HFFc6 (cell line): ENCODE measurements around the gene ICE1. TPM values are rescaled to one million over a fixed set of nuclear protein-coding genes. Genes with fewer than 3 reads are reported as not detected.
"Not testable (repeated sequence)": the region's sequence is repeated elsewhere in the genome, so short reads cannot be mapped to it uniquely, and the experiment has no call there.

Experiments
- DNase-seq: peaks from one replicate; pipeline ENCODE4 v3.0.0-alpha.2; 2018
- H3K27ac Mint-ChIP-seq: 2 replicates; pipeline ENCODE4 v1.8.0; 2020; ENCODE audit warnings: mild to moderate bottlenecking, mixed read lengths
- H3K27me3 Mint-ChIP-seq: 2 replicates; pipeline ENCODE4 v1.8.0; 2021; ENCODE audit warnings: mild to moderate bottlenecking, moderate library complexity, mixed read lengths; ENCODE audit not compliant: insufficient read depth
- H3K36me3 Mint-ChIP-seq: 2 replicates; pipeline ENCODE4 v1.8.0; 2021; ENCODE audit warnings: low read depth, mixed read lengths
- H3K4me1 Mint-ChIP-seq: 2 replicates; pipeline ENCODE4 v1.8.0; 2020; ENCODE audit warnings: low read depth, mixed read lengths
- H3K4me3 Mint-ChIP-seq: 2 replicates; pipeline ENCODE4 v1.8.0; 2020; ENCODE audit warnings: mild to moderate bottlenecking, moderate library complexity, mixed read lengths
- H3K9me3 Mint-ChIP-seq: 2 replicates; pipeline ENCODE4 v1.8.0; 2020; ENCODE audit warnings: mild to moderate bottlenecking, mixed read lengths
- total RNA-seq, 6 experiments: library from RNA; stranded (reverse); fragmentation: NEBNext Ultra II Directional; extraction: Animal tissue kit (Norgen Biotek cat#: 25700); gene quantifications; 2 replicates in 1 of 6; 3 replicates in 5 of 6; pipeline ENCODE4 v1.2.3, GENCODE V29; 2021
- TF ChIP-seq, protein P1 (sequence below): fragments of 200-600 bp; sonication (generic); IDR thresholded peaks from 2 replicates; pipeline ENCODE4 v1.5.0; 2021; ENCODE audit warnings: antibody characterized with exemption, mild to moderate bottlenecking

Gene ICE1
- total RNA-seq, 6 experiments from 2014 or later, result 19.7 to 23.8 (median 22.2) TPM

DNA sequence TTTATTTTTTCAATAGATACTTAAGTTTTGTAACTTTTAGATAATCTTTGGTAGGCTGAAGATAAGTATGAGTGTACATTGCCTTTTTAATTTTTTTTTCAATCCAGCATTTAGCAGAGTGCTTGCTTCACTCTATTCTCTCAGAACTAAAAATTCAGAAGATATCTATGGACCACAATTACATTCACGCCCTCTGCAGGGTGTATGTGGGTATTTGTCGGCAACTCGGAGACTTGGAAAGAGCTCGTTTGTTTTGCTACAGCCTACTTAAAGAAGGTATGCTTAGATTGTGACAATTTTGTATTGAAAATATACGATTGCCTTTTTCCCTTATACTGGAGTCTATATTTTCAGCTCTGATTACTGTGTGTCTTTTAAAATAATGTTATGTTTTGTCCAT, 43.8 kb downstream of the ICE1 start:
- no peaks in the 10 kb centered on the region for H3K27me3 Mint-ChIP-seq
- no peak overlapping the region for H3K4me3 Mint-ChIP-seq
- no peaks in the 10 kb centered on the region for H3K4me1 Mint-ChIP-seq
- DNase-seq, result no peak
- H3K36me3 Mint-ChIP-seq, result peaks cover 37% of the 10 kb centered on the region
- H3K9me3 Mint-ChIP-seq, result no peaks in the 10 kb centered on the region
- no peak overlapping the region for H3K27ac Mint-ChIP-seq
- TF ChIP-seq, protein P1, sequence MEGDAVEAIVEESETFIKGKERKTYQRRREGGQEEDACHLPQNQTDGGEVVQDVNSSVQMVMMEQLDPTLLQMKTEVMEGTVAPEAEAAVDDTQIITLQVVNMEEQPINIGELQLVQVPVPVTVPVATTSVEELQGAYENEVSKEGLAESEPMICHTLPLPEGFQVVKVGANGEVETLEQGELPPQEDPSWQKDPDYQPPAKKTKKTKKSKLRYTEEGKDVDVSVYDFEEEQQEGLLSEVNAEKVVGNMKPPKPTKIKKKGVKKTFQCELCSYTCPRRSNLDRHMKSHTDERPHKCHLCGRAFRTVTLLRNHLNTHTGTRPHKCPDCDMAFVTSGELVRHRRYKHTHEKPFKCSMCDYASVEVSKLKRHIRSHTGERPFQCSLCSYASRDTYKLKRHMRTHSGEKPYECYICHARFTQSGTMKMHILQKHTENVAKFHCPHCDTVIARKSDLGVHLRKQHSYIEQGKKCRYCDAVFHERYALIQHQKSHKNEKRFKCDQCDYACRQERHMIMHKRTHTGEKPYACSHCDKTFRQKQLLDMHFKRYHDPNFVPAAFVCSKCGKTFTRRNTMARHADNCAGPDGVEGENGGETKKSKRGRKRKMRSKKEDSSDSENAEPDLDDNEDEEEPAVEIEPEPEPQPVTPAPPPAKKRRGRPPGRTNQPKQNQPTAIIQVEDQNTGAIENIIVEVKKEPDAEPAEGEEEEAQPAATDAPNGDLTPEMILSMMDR, result no peak

DNA sequence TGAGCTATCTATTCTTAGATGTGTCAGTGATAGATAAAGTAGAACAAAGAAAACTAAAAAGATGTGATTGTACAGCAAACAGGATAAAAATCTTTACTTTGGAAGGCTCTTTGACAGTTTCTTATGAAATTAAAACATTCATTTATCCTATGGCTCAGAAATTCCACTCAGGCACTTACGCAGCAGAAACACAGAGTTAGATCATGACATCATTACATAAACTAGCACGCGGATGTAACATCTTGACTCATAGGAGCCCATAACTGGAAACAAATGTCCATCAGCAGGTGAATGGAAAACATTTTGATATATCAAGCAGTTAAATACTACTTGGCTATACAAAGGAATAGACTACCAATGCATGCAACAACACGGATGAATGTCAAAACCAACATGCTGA, 45.3 kb downstream of the ICE1 start:
- Mint-ChIP-seq H3K4me3 (no peak overlapping the region), H3K4me1 (no peaks in the 10 kb centered on the region; the same call in 1 of the 2 replicates), H3K9me3 (no peaks in the 10 kb centered on the region), H3K27ac (no peak overlapping the region), H3K36me3 (peaks cover 26% of the 10 kb centered on the region), H3K27me3 (no peaks in the 10 kb centered on the region)
- TF ChIP-seq, protein P1, result no peak
- DNase-seq, result no peak

DNA sequence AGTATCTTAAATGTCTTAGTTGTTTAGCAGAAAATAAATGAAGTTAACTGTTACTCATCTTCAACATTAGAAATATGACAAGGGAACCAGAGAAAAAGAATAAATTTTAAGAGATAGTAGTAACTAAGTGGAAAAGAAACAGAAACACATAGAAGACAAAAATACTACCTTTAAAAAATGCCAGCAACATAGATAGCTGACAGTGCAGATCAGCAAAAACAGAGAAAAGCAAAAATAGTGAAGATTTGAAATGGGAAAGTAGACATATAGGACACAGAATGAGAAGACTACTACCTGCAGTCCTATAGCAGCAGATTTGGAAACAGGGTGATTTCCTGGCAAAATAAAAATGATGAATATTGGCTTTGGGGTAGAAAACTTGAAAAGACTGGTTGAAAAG, 48.5 kb downstream of the ICE1 start:
- TF ChIP-seq, protein P1, result no peak
- Mint-ChIP-seq H3K27me3 (no peaks in the 10 kb centered on the region; the same call in 1 of the 2 replicates), H3K36me3 (peaks cover 21% of the 10 kb centered on the region; the same call in 1 of the 2 replicates), H3K4me3 (no peak overlapping the region), H3K27ac (peak overlapping the region; percentile 20; the same call in 1 of the 2 replicates), H3K4me1 (peaks cover 8% of the 10 kb centered on the region), H3K9me3 (no peaks in the 10 kb centered on the region)
- DNase-seq, result no peak

DNA sequence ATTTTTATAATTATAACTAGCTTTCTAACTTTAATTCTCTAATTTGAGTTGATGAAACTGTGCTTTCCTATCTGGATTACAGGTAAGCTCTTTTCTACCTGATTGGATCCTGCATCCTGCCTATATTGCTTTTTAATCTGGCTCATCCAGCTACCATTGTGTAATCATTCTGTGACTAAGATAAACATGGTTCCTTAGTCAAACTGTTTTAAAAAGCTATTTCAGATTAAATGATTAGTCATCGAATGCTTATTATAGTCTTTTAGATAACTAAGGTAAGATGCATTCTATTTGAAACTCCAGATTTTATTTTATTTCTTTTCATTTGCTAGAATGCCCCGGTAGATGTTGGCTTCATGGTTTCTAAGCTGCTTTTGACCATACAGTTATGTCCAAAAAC, 50.7 kb downstream of the ICE1 start:
- Mint-ChIP-seq H3K36me3 (peaks cover 33% of the 10 kb centered on the region), H3K9me3 (no peaks in the 10 kb centered on the region), H3K4me3 (no peak overlapping the region), H3K27me3 (peaks cover 2% of the 10 kb centered on the region; the same call in 1 of the 2 replicates), H3K27ac (no peak overlapping the region), H3K4me1 (peaks cover 8% of the 10 kb centered on the region)
- TF ChIP-seq, protein P1, result no peak
- peak; percentile 8 for DNase-seq

DNA sequence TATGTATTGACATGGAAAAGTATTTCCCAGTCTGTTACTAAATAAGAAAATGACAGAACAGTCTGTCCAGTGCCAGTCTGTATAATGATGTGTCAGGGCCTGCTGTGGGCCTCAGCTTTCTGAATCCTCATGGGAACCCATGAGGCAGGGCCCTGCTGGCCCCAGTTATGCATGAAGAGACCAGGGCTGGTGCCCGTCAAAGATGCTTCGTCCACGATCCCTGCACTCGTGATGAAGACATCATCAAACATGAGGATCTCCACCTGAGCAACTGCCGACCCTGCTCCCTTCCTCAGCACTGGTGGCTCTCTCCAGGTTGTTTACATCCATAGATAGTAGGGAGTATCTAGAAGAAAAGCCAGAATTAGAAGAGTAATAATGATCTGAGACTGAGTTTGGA, 52.5 kb downstream of the ICE1 start:
- TF ChIP-seq, protein P1, result no peak
- Mint-ChIP-seq H3K27ac (no peak overlapping the region), H3K27me3 (peaks cover 2% of the 10 kb centered on the region; the same call in 1 of the 2 replicates), H3K4me3 (no peak overlapping the region), H3K4me1 (peaks cover 8% of the 10 kb centered on the region), H3K36me3 (peaks cover 45% of the 10 kb centered on the region), H3K9me3 (no peaks in the 10 kb centered on the region)
- no peak for DNase-seq

DNA sequence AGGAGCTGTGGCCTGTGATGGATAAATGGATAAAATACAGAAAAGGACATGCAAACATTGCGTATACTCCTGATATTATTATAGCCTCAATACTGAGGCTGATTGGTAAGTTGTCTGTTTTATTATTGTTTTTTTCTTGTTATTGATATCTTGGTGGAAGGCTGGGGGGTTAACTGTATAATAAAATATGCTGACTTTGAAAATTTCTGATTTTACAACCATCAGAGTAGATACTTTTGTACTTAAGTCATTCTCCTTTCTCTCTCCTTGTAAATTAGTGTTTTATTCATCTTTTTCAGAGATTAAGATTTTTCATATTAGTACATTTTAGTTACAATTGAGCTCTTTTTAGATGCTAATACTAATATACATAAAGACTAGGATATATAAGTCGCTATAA, 53.5 kb downstream of the ICE1 start:
- peaks cover 2% of the 10 kb centered on the region; the same call in 1 of the 2 replicates for H3K27me3 Mint-ChIP-seq
- H3K4me1 Mint-ChIP-seq, result peaks cover 13% of the 10 kb centered on the region
- TF ChIP-seq, protein P1, result no peak
- no peak overlapping the region for H3K27ac Mint-ChIP-seq
- no peak for DNase-seq
- H3K36me3 Mint-ChIP-seq, result peaks cover 45% of the 10 kb centered on the region
- H3K4me3 Mint-ChIP-seq, result no peak overlapping the region
- H3K9me3 Mint-ChIP-seq, result no peaks in the 10 kb centered on the region

DNA sequence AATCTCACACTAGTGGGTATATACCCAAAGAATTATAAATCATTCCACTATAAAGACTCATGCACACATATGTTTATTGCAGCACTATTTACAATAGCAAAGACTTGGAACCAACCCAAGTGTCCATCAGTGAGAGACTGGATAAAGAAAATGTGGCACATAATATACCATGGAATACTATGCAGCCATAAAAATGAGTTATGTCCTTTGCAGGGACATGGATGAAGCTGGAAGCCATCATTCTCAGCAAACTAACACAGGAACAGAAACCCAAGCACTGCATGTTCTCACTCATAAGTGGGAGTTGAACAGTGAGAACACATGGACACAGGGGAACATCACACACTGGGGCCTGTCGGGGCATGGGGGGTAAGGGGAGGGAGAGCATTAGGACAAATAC, 57.1 kb downstream of the ICE1 start:
- not testable (repeated sequence) for DNase-seq, H3K4me3 Mint-ChIP-seq, H3K27me3 Mint-ChIP-seq, H3K27ac Mint-ChIP-seq, H3K9me3 Mint-ChIP-seq
- H3K4me1 Mint-ChIP-seq, result peaks cover 25% of the 10 kb centered on the region
- peaks cover 39% of the 10 kb centered on the region for H3K36me3 Mint-ChIP-seq
